Midbrain (tissue), 1 donor: ENCODE measurements around the gene MYOM3.
"Not testable (repeated sequence)": the region's sequence is repeated elsewhere in the genome, so short reads cannot be mapped to it uniquely, and the experiment has no call there.

ENCODE experiments used
- DNase-seq: peaks from one replicate; lab custom pipeline; 2025; lab: John Stamatoyannopoulos, UW

Gene MYOM3

GRCh38 chr1:24071941-24072340 lies 40.0 kb downstream of the MYOM3 start:
- no peak for DNase-seq

GRCh38 chr1:24070821-24071393 lies 41.0 kb downstream of the MYOM3 start:
- DNase-seq = peak; percentile 58

GRCh38 chr1:24069817-24070216 lies 42.1 kb downstream of the MYOM3 start:
- DNase-seq = no peak

- no peak for DNase-seq
Measured at GRCh38 chr1:24067978-24068377, 44.0 kb downstream of the MYOM3 start.

GRCh38 chr1:24065304-24065703 lies 46.6 kb downstream of the MYOM3 start:
- no peak for DNase-seq

- DNase-seq = no peak
Measured at GRCh38 chr1:24062221-24062620, 49.7 kb downstream of the MYOM3 start.

GRCh38 chr1:24060482-24060881 lies 51.5 kb downstream of the MYOM3 start:
- no peak for DNase-seq

- DNase-seq = no peak
Measured at GRCh38 chr1:24058671-24059455, 53.1 kb downstream of the MYOM3 start.

GRCh38 chr1:24057171-24057570 lies 54.8 kb downstream of the MYOM3 start:
- DNase-seq = no peak

- DNase-seq = no peak
Measured at GRCh38 chr1:24055681-24056080, 56.3 kb downstream of the MYOM3 start.

GRCh38 chr1:24052220-24052619 lies 59.7 kb downstream of the MYOM3 start:
- no peak for DNase-seq

GRCh38 chr1:24051206-24051945 lies 60.6 kb downstream of the MYOM3 start:
- no peak for DNase-seq

GRCh38 chr1:24049733-24050132 lies 62.2 kb downstream of the MYOM3 start:
- no peak for DNase-seq

GRCh38 chr1:24048894-24049293 lies 63.0 kb downstream of the MYOM3 start:
- DNase-seq = not testable (repeated sequence)

GRCh38 chr1:24048205-24048869 lies 63.6 kb downstream of the MYOM3 start:
- DNase-seq = no peak

- DNase-seq = no peak
Measured at GRCh38 chr1:24047110-24047477, 64.8 kb downstream of the MYOM3 start.

- DNase-seq = no peak
Measured at GRCh38 chr1:24045771-24046170, 66.2 kb downstream of the MYOM3 start.

GRCh38 chr1:24044672-24045071 lies 67.3 kb downstream of the MYOM3 start:
- not testable (repeated sequence) for DNase-seq

- DNase-seq = no peak
Measured at GRCh38 chr1:24043345-24044032, 68.4 kb downstream of the MYOM3 start.

- DNase-seq = no peak
Measured at GRCh38 chr1:24042315-24042714, 69.6 kb downstream of the MYOM3 start.

- DNase-seq = no peak
Measured at GRCh38 chr1:24036088-24036487, 75.8 kb downstream of the MYOM3 start.

- DNase-seq = no peak
Measured at GRCh38 chr1:24032981-24033380, 79.0 kb downstream of the MYOM3 start.
